ENCODE measurements around the gene CELA2B. TPM values are rescaled to one million over a fixed set of nuclear protein-coding genes. Genes with fewer than 3 reads are reported as not detected.
"Not testable (repeated sequence)": the region's sequence is repeated elsewhere in the genome, so short reads cannot be mapped to it uniquely, and the experiment has no call there.

CELA2B gene
- total RNA-seq, 2 experiments from 2014 or later = not detected

GRCh38 chr1:15429701-15430149 is 46.2 kb upstream of the CELA2B start:
- H3K27ac Mint-ChIP-seq = no peak overlapping the region
- CTCF ChIA-PET = interaction anchor here (0.6 to 8.4 kb wide), 3 partner anchors 106 to 110 kb away, joined by 3 to 108 read pairs (median 3); no protein-coding TSS in a partner anchor
- H3K9me3 Mint-ChIP-seq = no peaks in the 10 kb centered on the region
- peaks cover 7% of the 10 kb centered on the region for H3K36me3 Mint-ChIP-seq (ENCODE audit: low read depth)
- H3K4me1 Mint-ChIP-seq (ENCODE audit: low read depth) = peaks cover 7% of the 10 kb centered on the region
- no peaks in the 10 kb centered on the region for H3K27me3 Mint-ChIP-seq
- ATAC-seq (no peak), DNase-seq (no peak)
- POLR2A ChIA-PET = no interaction called here
- no peak overlapping the region for H3K4me3 Mint-ChIP-seq
- no peak for TF ChIP-seq CTCF (IDR thresholded peaks at IDR 0.05)
- intact Hi-C loops (cut with micrococcal nuclease) = no loop called here

- Mint-ChIP-seq H3K4me3 (no peak overlapping the region), H3K27ac (no peak overlapping the region), H3K9me3 (no peaks in the 10 kb centered on the region), H3K4me1 (ENCODE audit: low read depth) (peaks cover 7% of the 10 kb centered on the region), H3K36me3 (ENCODE audit: low read depth) (peaks cover 7% of the 10 kb centered on the region), H3K27me3 (no peaks in the 10 kb centered on the region)
- ATAC-seq = peak; percentile 93
- ChIA-PET CTCF (interaction anchor here (0.7 to 8.4 kb wide), 14 partner anchors 19 to 262 kb away, joined by 3 to 108 read pairs (median 3); partner anchors contain the start of genes CASP9 and EFHD2), POLR2A (interaction anchor here (0.6 to 1.7 kb wide), 3 partner anchors 14 to 119 kb away, joined by 3 to 6 read pairs (median 4); no protein-coding TSS in a partner anchor)
- peak; percentile 82 for DNase-seq
- TF ChIP-seq CTCF (IDR thresholded peaks at IDR 0.05) = peak; percentile 99
- intact Hi-C loops (cut with micrococcal nuclease) = loop anchor here (1.0 kb wide), 1 partner anchor 108 kb away; no protein-coding TSS in a partner anchor
Observed at GRCh38 chr1:15430787-15431570, 44.9 kb upstream of the CELA2B start.

- ATAC-seq = no peak
- POLR2A ChIA-PET = interaction anchor here (0.6 to 1.7 kb wide), 3 partner anchors 14 to 120 kb away, joined by 3 to 6 read pairs (median 4); no protein-coding TSS in a partner anchor
- intact Hi-C loops (cut with micrococcal nuclease) = loop anchor here (1.0 kb wide), 1 partner anchor 108 kb away; no protein-coding TSS in a partner anchor
- H3K27ac Mint-ChIP-seq = no peak overlapping the region
- H3K4me1 Mint-ChIP-seq (ENCODE audit: low read depth) = peaks cover 1% of the 10 kb centered on the region
- TF ChIP-seq CTCF (IDR thresholded peaks at IDR 0.05) = no peak
- CTCF ChIA-PET = interaction anchor here (0.6 to 8.4 kb wide), 18 partner anchors 20 to 303 kb away, joined by 3 to 108 read pairs (median 3); partner anchors contain the start of genes CASP9 and EFHD2
- H3K4me3 Mint-ChIP-seq = no peak overlapping the region
- no peaks in the 10 kb centered on the region for H3K9me3 Mint-ChIP-seq
- H3K36me3 Mint-ChIP-seq (ENCODE audit: low read depth) = peaks cover 1% of the 10 kb centered on the region
- no peak for DNase-seq
- H3K27me3 Mint-ChIP-seq = no peaks in the 10 kb centered on the region
Observed at GRCh38 chr1:15431571-15431948, 44.3 kb upstream of the CELA2B start.

GRCh38 chr1:15432324-15432723 is 43.6 kb upstream of the CELA2B start:
- Mint-ChIP-seq H3K27me3 (no peaks in the 10 kb centered on the region), H3K4me1 (ENCODE audit: low read depth) (no peaks in the 10 kb centered on the region), H3K4me3 (no peak overlapping the region), H3K27ac (no peak overlapping the region), H3K36me3 (ENCODE audit: low read depth) (no peaks in the 10 kb centered on the region), H3K9me3 (no peaks in the 10 kb centered on the region)
- CTCF ChIA-PET = interaction anchor here (0.7 to 8.4 kb wide), 12 partner anchors 20 to 303 kb away, joined by 3 to 108 read pairs (median 3); partner anchors contain the start of genes CASP9 and EFHD2
- intact Hi-C loops (cut with micrococcal nuclease) = no loop called here
- no peak for ATAC-seq
- DNase-seq = no peak
- POLR2A ChIA-PET = interaction anchor here (1.5 to 1.7 kb wide), 2 partner anchors 15 to 109 kb away, joined by 4 to 6 read pairs; no protein-coding TSS in a partner anchor
- TF ChIP-seq CTCF (IDR thresholded peaks at IDR 0.05) = no peak

GRCh38 chr1:15433471-15433870 is 42.4 kb upstream of the CELA2B start:
- CTCF ChIA-PET = interaction anchor here (4.6 kb wide), 1 partner anchor 110 kb away, joined by 25 read pairs; no protein-coding TSS in a partner anchor
- no peaks in the 10 kb centered on the region for H3K9me3 Mint-ChIP-seq

GRCh38 chr1:15434739-15435138 is 41.2 kb upstream of the CELA2B start:
- ChIA-PET POLR2A (interaction anchor here (1.0 to 1.2 kb wide), 2 partner anchors 8 to 24 kb away, joined by 3 read pairs; no protein-coding TSS in a partner anchor), CTCF (interaction anchor here (0.9 to 4.6 kb wide), 2 partner anchors 13 to 111 kb away, joined by 3 to 25 read pairs; no protein-coding TSS in a partner anchor)
- H3K36me3 Mint-ChIP-seq (ENCODE audit: low read depth); ATAC-seq; H3K4me3 Mint-ChIP-seq; DNase-seq; H3K27me3 Mint-ChIP-seq; H3K9me3 Mint-ChIP-seq; H3K27ac Mint-ChIP-seq; intact Hi-C loops (cut with micrococcal nuclease); H3K4me1 Mint-ChIP-seq (ENCODE audit: low read depth): not testable (repeated sequence)

More at GRCh38 chr1:15433471-15433870, 42.4 kb upstream of the CELA2B start:
- TF ChIP-seq CTCF (IDR thresholded peaks at IDR 0.05) = no peak
- Mint-ChIP-seq H3K4me1 (ENCODE audit: low read depth) (no peaks in the 10 kb centered on the region), H3K4me3 (no peak overlapping the region), H3K36me3 (ENCODE audit: low read depth) (no peaks in the 10 kb centered on the region), H3K27me3 (no peaks in the 10 kb centered on the region), H3K27ac (no peak overlapping the region)
- intact Hi-C loops (cut with micrococcal nuclease) = no loop called here
- POLR2A ChIA-PET = no interaction called here
- no peak for DNase-seq
- ATAC-seq = no peak
